HepG2 (cell line): ENCODE data around the gene NBEAL2. TPM values are rescaled to one million over a fixed set of nuclear protein-coding genes. Genes with fewer than 3 reads are reported as not detected.

Experiments
- ARID2 ChIP-seq: sonication (generic); formaldehyde crosslinking; IDR thresholded peaks from 2 replicates; pipeline ENCODE4 v1.8.1; 2022; ENCODE audit warnings: mild to moderate bottlenecking, missing genetic modification reagents, borderline replicate concordance
- CBX5 ChIP-seq: sonication (generic); formaldehyde crosslinking; IDR thresholded peaks from 2 replicates; pipeline ENCODE4 v1.4.0; 2020; ENCODE audit warnings: missing genetic modification reagents, borderline replicate concordance
- CENPX ChIP-seq: sonication (generic); formaldehyde crosslinking; IDR thresholded peaks from 2 replicates; pipeline ENCODE4 v1.9.0; 2021; ENCODE audit warnings: mild to moderate bottlenecking, missing genetic modification reagents, moderate library complexity
- CREM ChIP-seq, 2 experiments: sonication (generic) in 1 of 2; formaldehyde crosslinking in 1 of 2; IDR thresholded peaks; 2 replicates each; pipeline versions ENCODE4 v1.4.0 to v1.6.1; 2016 to 2020; ENCODE audit warnings: antibody characterized with exemption in 1 of 2, mild to moderate bottlenecking in 1 of 2, missing genetic modification reagents in 1 of 2
- DPF2 ChIP-seq: sonication (generic); formaldehyde crosslinking; IDR thresholded peaks from 2 replicates; pipeline ENCODE4 v1.4.0; 2020; ENCODE audit warnings: mild to moderate bottlenecking, low read depth, missing genetic modification reagents, borderline replicate concordance
- GATAD1 ChIP-seq: IDR thresholded peaks from 2 replicates; pipeline ENCODE4 v1.6.1; 2016; ENCODE audit warnings: missing genetic modification reagents, missing compliant biosample characterization
- GATAD2A ChIP-seq: IDR thresholded peaks from 2 replicates; pipeline ENCODE4 v1.6.1; 2016
- HNF1A ChIP-seq, 2 experiments: sonication (generic) in 1 of 2; formaldehyde crosslinking in 1 of 2; IDR thresholded peaks; 2 replicates each; pipeline versions ENCODE4 v1.4.0 to v1.6.1; 2016 to 2020; ENCODE audit warnings: borderline replicate concordance in 1 of 2, low read depth in 1 of 2, mild to moderate bottlenecking in 1 of 2, missing genetic modification reagents in 1 of 2
- HNF4A ChIP-seq: sonication (generic); formaldehyde crosslinking; IDR thresholded peaks from 2 replicates; pipeline ENCODE4 v1.4.0; 2020; ENCODE audit warnings: missing genetic modification reagents
- HNRNPLL ChIP-seq: fragments of 200-400 bp; formaldehyde crosslinking; IDR thresholded peaks from 2 replicates; pipeline ENCODE4 v1.6.1; 2017; ENCODE audit warnings: mild to moderate bottlenecking, low read depth, low read length; ENCODE audit not compliant: poor library complexity, severe bottlenecking
- HNRNPUL1 ChIP-seq: fragments of 200-400 bp; formaldehyde crosslinking; IDR thresholded peaks from 2 replicates; pipeline ENCODE4 v1.6.1; 2017; ENCODE audit warnings: low read depth, mild to moderate bottlenecking, low read length, moderate library complexity
- MAFG ChIP-seq: sonication (generic); formaldehyde crosslinking; IDR thresholded peaks from 2 replicates; pipeline ENCODE4 v1.5.1; 2020; ENCODE audit warnings: mild to moderate bottlenecking, missing genetic modification reagents
- MYC ChIP-seq: sonication (generic); formaldehyde crosslinking; IDR thresholded peaks from 2 replicates; pipeline ENCODE4 v1.9.0; 2021; ENCODE audit warnings: missing genetic modification reagents, borderline replicate concordance
- NR2C2 ChIP-seq: sonication (generic); formaldehyde crosslinking; IDR thresholded peaks from 2 replicates; pipeline ENCODE4 v1.4.0; 2020; ENCODE audit warnings: missing genetic modification reagents, mild to moderate bottlenecking, moderate library complexity, borderline replicate concordance
- ZFP37 ChIP-seq: sonication (generic); formaldehyde crosslinking; IDR thresholded peaks from 2 replicates; pipeline ENCODE4 v1.4.0; 2020; ENCODE audit warnings: missing genetic modification reagents, borderline replicate concordance
- ZFX ChIP-seq: sonication (generic); formaldehyde crosslinking; IDR thresholded peaks from 2 replicates; pipeline ENCODE4 v1.4.0; 2020; ENCODE audit warnings: mild to moderate bottlenecking, low read depth, missing genetic modification reagents, moderate library complexity
- ZNF431 ChIP-seq: sonication (generic); formaldehyde crosslinking; IDR thresholded peaks from 2 replicates; pipeline ENCODE4 v1.9.0; 2022; ENCODE audit warnings: missing genetic modification reagents, low read depth, mild to moderate bottlenecking, borderline replicate concordance
- ZNF510 ChIP-seq: sonication (generic); formaldehyde crosslinking; IDR thresholded peaks from 2 replicates; pipeline ENCODE4 v1.4.0; 2020; ENCODE audit warnings: low read depth, mild to moderate bottlenecking, missing genetic modification reagents
- ZNF770 ChIP-seq: sonication (generic); formaldehyde crosslinking; IDR thresholded peaks from 2 replicates; pipeline ENCODE4 v1.5.0; 2020; ENCODE audit warnings: mild to moderate bottlenecking, missing genetic modification reagents
- polyA plus RNA-seq, 8 experiments: library from polyadenylated mRNA; depleted of rRNA in 3 of 8; stranded (reverse) in 7 of 8; unstranded in 1 of 8; fragments of >200 nt; fragmentation: Illumina TruSeq in 4 of 8; extraction: Trizol in 4 of 8; gene quantifications; 2 replicates each; pipeline versions ENCODE4 v1.2.1 to v1.2.3, GENCODE V29; 2011 to 2016; ENCODE audit warnings: low read depth in 4 of 8, missing spikeins in 1 of 8, mixed read lengths in 1 of 8; ENCODE audit not compliant: insufficient read depth in 1 of 8
- total RNA-seq, 5 experiments: library from RNA; depleted of rRNA; stranded (reverse); fragments of >200 nt; fragmentation: Illumina TruSeq; extraction: Trizol; gene quantifications; 2 replicates each; pipeline ENCODE4 v1.2.3, GENCODE V29; 2016; ENCODE audit warnings: low read depth in 1 of 5

NBEAL2 gene
- total and polyA plus RNA-seq, 2 of the 13 experiments (the other 11 are each of a cell fraction or from before 2014, with no cell fraction given): 9.7 to 12.4 TPM

DNA sequence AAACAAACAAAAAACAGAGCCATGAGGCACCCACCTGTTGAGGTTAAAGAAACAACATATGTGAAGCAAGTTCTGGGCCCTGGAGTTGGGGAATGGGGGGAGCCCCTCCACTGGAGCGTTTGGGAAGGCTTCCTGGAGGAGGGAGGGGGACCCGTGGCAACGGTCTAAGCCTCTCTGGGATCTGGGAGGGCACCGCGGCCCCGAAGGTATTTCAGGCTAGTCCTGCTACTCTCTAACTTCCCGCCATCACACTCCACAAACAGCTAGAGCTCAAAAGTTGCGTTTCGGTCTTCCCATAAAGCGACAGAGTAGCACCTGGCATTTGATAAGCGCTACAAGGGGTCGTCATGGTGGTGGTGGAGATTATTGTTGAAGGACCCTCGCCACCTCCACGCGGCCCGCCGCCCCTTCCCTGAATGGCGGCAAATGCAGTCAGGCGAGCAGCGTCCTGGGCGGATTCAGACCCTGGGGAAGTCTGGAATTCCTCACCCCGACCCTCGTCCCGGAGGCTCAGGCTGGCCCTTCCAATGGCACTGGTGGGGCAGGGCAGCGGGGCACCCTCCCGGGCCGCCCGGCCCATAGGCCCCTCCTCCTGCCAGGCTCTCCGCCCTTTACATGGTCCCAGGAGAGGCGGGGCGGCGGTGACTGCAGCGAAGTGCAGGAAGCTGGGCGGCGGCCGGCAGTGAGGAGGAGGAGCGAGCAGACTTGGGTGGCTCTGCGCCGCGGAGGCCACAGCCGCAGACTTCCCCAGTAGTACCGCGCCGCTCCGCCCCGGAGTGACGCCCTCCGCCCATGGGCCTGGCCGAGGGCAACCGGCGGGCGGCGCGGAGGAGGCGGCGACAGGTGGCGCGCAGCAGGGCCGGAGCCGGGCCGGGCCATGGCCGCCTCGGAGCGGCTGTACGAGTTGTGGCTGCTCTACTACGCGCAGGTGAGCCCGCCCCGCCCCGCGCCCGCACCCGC lies at the start of gene NBEAL2 (continued):
- TF ChIP-seq ZNF431 (CRISPR knock-in tag) (peak; percentile 21; the same call in 1 of the 2 replicates), HNF4A (CRISPR knock-in tag) (no peak), ZFP37 (CRISPR knock-in tag) (no peak), CBX5 (CRISPR knock-in tag) (peak; percentile 24; the same call in 1 of the 2 replicates), CENPX (no peak), GATAD1 (no peak), MYC (CRISPR knock-in tag) (peak; percentile 64; the same call in 1 of the 2 replicates), CREM (IDR thresholded peaks at IDR 0.05) (no peak), CREM (CRISPR knock-in tag; IDR thresholded peaks at IDR 0.05) (no peak), HNRNPLL (peak; percentile 85), ZNF770 (CRISPR knock-in tag) (no peak; the same call in none of the 2 replicates), NR2C2 (CRISPR knock-in tag) (no peak), MAFG (CRISPR knock-in tag) (no peak), GATAD2A (CRISPR knock-in tag) (peak; percentile 47), DPF2 (CRISPR knock-in tag) (no peak), HNF1A (IDR thresholded peaks at IDR 0.05; ENCODE audit: low read depth) (no peak), HNF1A (CRISPR knock-in tag; IDR thresholded peaks at IDR 0.05; ENCODE audit: borderline replicate concordance) (no peak; the same call in 1 of the 2 replicates), HNRNPUL1 (no peak), ZNF510 (no peak), ZFX (CRISPR knock-in tag) (peak; percentile 80), ARID2 (CRISPR knock-in tag) (no peak)
